HCT116 (cell line): ENCODE results near the gene H2AZ2. TPM values are rescaled to one million over a fixed set of nuclear protein-coding genes. Genes with fewer than 3 reads are reported as not detected.

Source experiments
- ATAC-seq: fragments of 200-7000 bp; cut with Tn5 transposase; 2 replicates; pipeline ENCODE4 v1.9.1; 2020; ENCODE audit warnings: mild to moderate bottlenecking, moderate library complexity
- BruUV-seq: library from RNA; stranded (reverse); fragments of 400-500 nt; replicated peaks from 2 replicates; lab custom pipeline; 2021; lab: Mats Ljungman, UMichigan
- CTCF ChIA-PET: fragments of 300-600 bp; sonication (Branson Sonifier 250); formaldehyde crosslinking; loops from one replicate; lab custom pipeline; 2021; ENCODE audit warnings: antibody characterized with exemption; lab: Charles Lee
- POLR2A ChIA-PET: fragments of 300-600, 350-600 bp; sonication (Branson Sonifier 250); formaldehyde crosslinking; loops from one replicate; lab custom pipeline; 2021; ENCODE audit warnings: antibody characterized with exemption; lab: Charles Lee
- RAD21 ChIA-PET, 2 experiments: fragments of 300-600 bp; sonication (Branson Sonifier 250); formaldehyde crosslinking; loops; one replicate each; lab custom pipeline; 2023; ENCODE audit warnings: low total read pairs in 2 of 2; ENCODE audit not compliant: uncharacterized antibody in 2 of 2, unreplicated experiment in 2 of 2, low non-redundant PET in 1 of 2; lab: Charles Lee
- DNase-seq: peaks from one replicate; pipeline ENCODE4 v3.0.0-alpha.2; 2010; ENCODE audit warnings: low read depth, low spot score
- H2AFZ ChIP-seq: fragments of 200-600 bp; shearing (Covaris generic), sonication (generic); 2 replicates; pipeline ENCODE4 v1.6.1; 2017; ENCODE audit warnings: low read depth, mixed run types, mixed read lengths, antibody characterized with exemption, low read length; ENCODE audit not compliant: poor library complexity, severe bottlenecking
- H3K27ac ChIP-seq: 2 replicates; pipeline ENCODE4 v1.5.1; 2012; ENCODE audit warnings: low read depth, low read length
- H3K27me3 ChIP-seq: fragments of 200-600 bp; sonication (generic); 2 replicates; pipeline ENCODE4 v1.6.1; 2016; ENCODE audit warnings: mixed run types, low read length, mixed read lengths; ENCODE audit not compliant: insufficient read depth
- H3K36me3 ChIP-seq, 2 experiments: fragments of 200-500 bp in 1 of 2; fragments of 200-600 bp in 1 of 2; sonication (Bioruptor generic) in 1 of 2; sonication (generic) in 1 of 2; 2 replicates each; pipeline versions ENCODE4 v1.5.1 to v1.6.1; 2014 to 2016; ENCODE audit warnings: low read length in 2 of 2, inconsistent platforms in 1 of 2, mixed read lengths in 1 of 2, mixed run types in 1 of 2; ENCODE audit not compliant: insufficient read depth in 2 of 2, control insufficient read depth in 1 of 2
- H3K4me1 ChIP-seq, 2 experiments: fragments of 200-600 bp in 1 of 2; sonication (generic) in 1 of 2; 2 replicates each; pipeline versions ENCODE4 v1.5.1 to v1.6.1; 2012 to 2017; ENCODE audit warnings: low read length in 2 of 2, inconsistent platforms in 1 of 2, mild to moderate bottlenecking in 1 of 2, mixed read lengths in 1 of 2, mixed run types in 1 of 2, moderate library complexity in 1 of 2; ENCODE audit not compliant: insufficient read depth in 2 of 2, control insufficient read depth in 1 of 2
- H3K4me2 ChIP-seq: fragments of 200-600 bp; sonication (generic); 2 replicates; pipeline ENCODE4 v1.6.1; 2017; ENCODE audit warnings: mixed run types, low read length, mixed read lengths
- H3K4me3 ChIP-seq, 2 experiments: fragments of 200-600 bp in 1 of 2; sonication (generic) in 1 of 2; replicated peaks in 1 of 2; 2 replicates each; pipeline ENCODE4 v1.5.1; 2011 to 2016; ENCODE audit warnings: low read length in 2 of 2, control low read depth in 1 of 2, low read depth in 1 of 2, mild to moderate bottlenecking in 1 of 2, mixed read lengths in 1 of 2, mixed run types in 1 of 2
- H3K79me2 ChIP-seq: fragments of 200-600 bp; sonication (generic); 2 replicates; pipeline ENCODE4 v1.6.1; 2017; ENCODE audit warnings: mild to moderate bottlenecking, mixed run types, low read length, moderate library complexity, mixed read lengths; ENCODE audit not compliant: insufficient read depth
- H3K9ac ChIP-seq: fragments of 200-600 bp; sonication (generic); 2 replicates; pipeline ENCODE4 v1.6.1; 2016; ENCODE audit warnings: low read length, mixed read lengths
- H3K9me2 ChIP-seq: fragments of 200-600 bp; sonication (generic), shearing (Covaris generic); 2 replicates; pipeline ENCODE4 v1.6.1; 2017; ENCODE audit warnings: mixed run types, mild to moderate bottlenecking, moderate library complexity; ENCODE audit not compliant: insufficient read depth
- H3K9me3 ChIP-seq, 2 experiments: fragments of 200-500 bp in 1 of 2; fragments of 200-600 bp in 1 of 2; sonication (Bioruptor generic) in 1 of 2; sonication (generic) in 1 of 2; 2 replicates each; pipeline ENCODE4 v1.6.1; 2014 to 2017; ENCODE audit warnings: low read length in 2 of 2, mixed read lengths in 2 of 2, inconsistent platforms in 1 of 2, low read depth in 1 of 2, mild to moderate bottlenecking in 1 of 2, mixed run types in 1 of 2, moderate library complexity in 1 of 2; ENCODE audit not compliant: control insufficient read depth in 1 of 2, insufficient read depth in 1 of 2
- H4K20me1 ChIP-seq: fragments of 200-600 bp; sonication (generic), shearing (Covaris generic); 2 replicates; pipeline ENCODE4 v1.6.1; 2017; ENCODE audit warnings: mixed run types, mild to moderate bottlenecking, moderate library complexity; ENCODE audit not compliant: insufficient read depth
- CBX3 ChIP-seq: IDR thresholded peaks from 2 replicates; pipeline ENCODE4 v1.6.1; 2012; ENCODE audit warnings: low read depth
- CEBPB ChIP-seq: IDR thresholded peaks from 2 replicates; pipeline ENCODE4 v1.6.1; 2012; ENCODE audit warnings: low read depth
- EGR1 ChIP-seq: IDR thresholded peaks from 2 replicates; pipeline ENCODE4 v1.6.1; 2012; ENCODE audit warnings: low read depth
- ELF1 ChIP-seq: IDR thresholded peaks from 2 replicates; pipeline ENCODE4 v1.6.1; 2012; ENCODE audit warnings: low read depth, borderline replicate concordance
- EZH2 ChIP-seq: fragments of 200-600 bp; sonication (generic); IDR thresholded peaks from 2 replicates; pipeline ENCODE4 v1.6.1; 2017; ENCODE audit warnings: antibody characterized with exemption, mixed run types
- POLR2A ChIP-seq: IDR thresholded peaks from 2 replicates; pipeline ENCODE4 v1.7.0; 2011; ENCODE audit warnings: borderline replicate concordance; ENCODE audit not compliant: insufficient read depth, insufficient read length; ENCODE audit errors: extremely low read depth
- POLR2AphosphoS5 ChIP-seq: IDR thresholded peaks from 2 replicates; pipeline ENCODE4 v1.6.1; 2011; ENCODE audit warnings: mild to moderate bottlenecking, low read depth, low read length, moderate library complexity
- RAD21 ChIP-seq: IDR thresholded peaks from 2 replicates; pipeline ENCODE4 v1.6.1; 2012; ENCODE audit warnings: low read depth, mild to moderate bottlenecking
- SIN3A ChIP-seq: IDR thresholded peaks from 2 replicates; pipeline ENCODE4 v1.6.1; 2012; ENCODE audit warnings: low read depth
- SP1 ChIP-seq: IDR thresholded peaks from 2 replicates; pipeline ENCODE4 v1.6.1; 2012; ENCODE audit warnings: low read depth
- TCF7L2 ChIP-seq: IDR thresholded peaks from 2 replicates; pipeline ENCODE4 v1.7.0; 2011; ENCODE audit warnings: borderline replicate concordance, inconsistent platforms; ENCODE audit not compliant: insufficient read depth, insufficient read length; ENCODE audit errors: extremely low read depth
- ZFX ChIP-seq: fragments of 450-650 bp; IDR thresholded peaks from 2 replicates; pipeline ENCODE4 v1.6.1; 2017
- ZNF274 ChIP-seq: fragments of 200-500 bp; sonication (Bioruptor generic); IDR thresholded peaks from 2 replicates; pipeline ENCODE4 v1.6.1; 2014; ENCODE audit warnings: mild to moderate bottlenecking, low read depth, low read length, inconsistent platforms
- intact Hi-C: fragments of 100-400 bp; cut with micrococcal nuclease; formaldehyde crosslinking; loops from 2 replicates; pipeline ENCODE4 v1.10.0; 2022
- total RNA-seq: library from RNA; stranded (reverse); gene quantifications from one replicate; pipeline ENCODE4 v1.2.1, GENCODE V29; 2021; ENCODE audit not compliant: unreplicated experiment
- TF ChIP-seq, protein P1 (sequence below): IDR thresholded peaks from 2 replicates; pipeline ENCODE4 v1.6.1; 2012
- TF ChIP-seq, protein P2 (sequence below): IDR thresholded peaks from 2 replicates; pipeline ENCODE4 v1.6.1; 2011; ENCODE audit warnings: mild to moderate bottlenecking, low read length, moderate library complexity; ENCODE audit not compliant: insufficient replicate concordance; ENCODE audit errors: extremely low read depth

The H2AZ2 gene
- total RNA-seq, 1 experiment from 2014 or later: 226 TPM

DNA sequence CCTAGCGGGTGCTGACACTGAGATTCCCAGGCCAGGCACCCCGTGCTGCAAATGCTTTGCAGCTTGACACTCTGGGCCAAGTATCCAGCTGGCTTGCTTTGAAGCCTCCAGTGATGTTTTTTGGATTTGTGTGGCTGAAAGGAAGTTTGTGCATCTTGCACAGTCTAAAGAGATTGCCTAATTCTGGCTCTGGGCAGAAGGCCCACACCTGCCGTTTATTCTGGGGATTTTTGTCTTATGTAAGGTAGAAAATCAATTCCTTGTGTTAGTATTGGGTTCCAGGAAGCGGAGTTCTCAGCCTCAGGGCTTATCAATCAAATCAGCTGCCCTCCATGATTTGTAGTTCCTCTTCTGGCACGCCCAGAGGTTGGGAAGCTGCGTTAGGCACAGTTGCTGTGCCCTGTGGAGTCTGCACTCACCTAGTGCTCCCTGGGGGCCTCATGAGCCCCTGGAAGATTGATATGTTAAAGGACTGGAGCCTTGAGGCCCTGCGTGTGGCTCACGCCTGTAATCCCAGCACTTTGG, 45.9 kb upstream of the H2AZ2 start:
- Histone ChIP-seq H2AFZ (no peak overlapping the region), H3K9me2 (no peaks in the 10 kb centered on the region), H3K4me1 (no peaks in the 10 kb centered on the region), H3K27ac (no peak overlapping the region), H3K27me3 (no peaks in the 10 kb centered on the region), H3K79me2 (no peaks in the 10 kb centered on the region), H3K4me3 (no peak overlapping the region), H4K20me1 (no peaks in the 10 kb centered on the region), H3K4me2 (no peak overlapping the region), H3K9ac (no peak overlapping the region), H3K9me3 (no peaks in the 10 kb centered on the region)
- no peak for ATAC-seq
- no TSS peak for BruUV-seq
- intact Hi-C loops: no loop called here
- CTCF ChIA-PET: no interaction called here
- TF ChIP-seq RAD21 (no peak), TCF7L2 (no peak), SP1 (no peak), SIN3A (no peak), CBX3 (no peak), POLR2A (no peak), CEBPB (no peak), ZNF274 (no peak), EZH2 (no peak), ZFX (no peak), ELF1 (no peak), EGR1 (no peak), POLR2AphosphoS5 (no peak)
- TF ChIP-seq, protein P1, sequence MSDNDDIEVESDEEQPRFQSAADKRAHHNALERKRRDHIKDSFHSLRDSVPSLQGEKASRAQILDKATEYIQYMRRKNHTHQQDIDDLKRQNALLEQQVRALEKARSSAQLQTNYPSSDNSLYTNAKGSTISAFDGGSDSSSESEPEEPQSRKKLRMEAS: no peak
- TF ChIP-seq, protein P2, sequence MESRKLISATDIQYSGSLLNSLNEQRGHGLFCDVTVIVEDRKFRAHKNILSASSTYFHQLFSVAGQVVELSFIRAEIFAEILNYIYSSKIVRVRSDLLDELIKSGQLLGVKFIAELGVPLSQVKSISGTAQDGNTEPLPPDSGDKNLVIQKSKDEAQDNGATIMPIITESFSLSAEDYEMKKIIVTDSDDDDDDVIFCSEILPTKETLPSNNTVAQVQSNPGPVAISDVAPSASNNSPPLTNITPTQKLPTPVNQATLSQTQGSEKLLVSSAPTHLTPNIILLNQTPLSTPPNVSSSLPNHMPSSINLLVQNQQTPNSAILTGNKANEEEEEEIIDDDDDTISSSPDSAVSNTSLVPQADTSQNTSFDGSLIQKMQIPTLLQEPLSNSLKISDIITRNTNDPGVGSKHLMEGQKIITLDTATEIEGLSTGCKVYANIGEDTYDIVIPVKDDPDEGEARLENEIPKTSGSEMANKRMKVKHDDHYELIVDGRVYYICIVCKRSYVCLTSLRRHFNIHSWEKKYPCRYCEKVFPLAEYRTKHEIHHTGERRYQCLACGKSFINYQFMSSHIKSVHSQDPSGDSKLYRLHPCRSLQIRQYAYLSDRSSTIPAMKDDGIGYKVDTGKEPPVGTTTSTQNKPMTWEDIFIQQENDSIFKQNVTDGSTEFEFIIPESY: no peak
- TF ChIP-seq, all 23 proteins: peak for 0
- ChIA-PET POLR2A (no interaction called here), RAD21 (no interaction called here)
- no peak for DNase-seq
- no peaks in the 10 kb centered on the region for H3K36me3 ChIP-seq
